Esophagus squamous epithelium (tissue), 4 donors: Measurements from ENCODE around the gene LIMS1.

Source experiments
- CTCF ChIP-seq, 6 experiments: fragments of 450-650 bp in 4 of 6; fragments of 200-600 bp in 2 of 6; sonication (generic) in 2 of 6; IDR thresholded peaks; one replicate each; pipeline ENCODE4 v1.5.1; 2016 to 2019; ENCODE audit warnings: antibody characterized with exemption in 6 of 6, mild to moderate bottlenecking in 4 of 6, moderate library complexity in 4 of 6
- POLR2A ChIP-seq, 4 donors: fragments of 450-650 bp; IDR thresholded peaks; one replicate each; pipeline ENCODE4 v1.6.1; 2017; ENCODE audit warnings: antibody characterized with exemption in 4 of 4, mild to moderate bottlenecking in 4 of 4, moderate library complexity in 3 of 4

GRCh38 chr2:108619925-108620620 is 85.8 kb downstream of the LIMS1 start:
- TF ChIP-seq CTCF (IDR thresholded peaks at IDR 0.05) (no peak), POLR2A (IDR thresholded peaks at IDR 0.05) (no peak)
